Lower lobe of right lung (tissue), 2 donors: ENCODE data around the gene CHST4. TPM values are rescaled to one million over a fixed set of nuclear protein-coding genes. Genes with fewer than 3 reads are reported as not detected.

ENCODE experiments used
- ATAC-seq, 2 donors: fragments of 200-7000 bp; cut with Tn5 transposase; one replicate each; pipeline ENCODE4 v1.9.1; 2020 to 2022; ENCODE audit warnings: mild to moderate bottlenecking in 2 of 2, moderate library complexity in 2 of 2
- DNase-seq: peaks from one replicate; pipeline ENCODE4 v3.0.0-alpha.2; 2020
- H3K27ac ChIP-seq: fragments of 200-600 bp; one replicate; pipeline ENCODE4 v1.8.0; 2022
- H3K27me3 ChIP-seq: fragments of 200-600 bp; one replicate; pipeline ENCODE4 v1.8.0; 2022; ENCODE audit warnings: low read depth
- H3K36me3 ChIP-seq: fragments of 200-600 bp; one replicate; pipeline ENCODE4 v1.8.0; 2022; ENCODE audit warnings: mild to moderate bottlenecking
- H3K4me1 ChIP-seq: fragments of 200-600 bp; one replicate; pipeline ENCODE4 v1.8.0; 2022
- H3K4me3 ChIP-seq: fragments of 200-600 bp; one replicate; pipeline ENCODE4 v1.8.0; 2022; ENCODE audit warnings: mild to moderate bottlenecking
- H3K9me3 ChIP-seq: fragments of 200-600 bp; one replicate; pipeline ENCODE4 v1.8.0; 2022
- intact Hi-C: fragments of 100-400 bp; cut with DNase I; formaldehyde crosslinking; loops from one replicate; pipeline ENCODE4 v1.11.0; 2022
- total RNA-seq: library from RNA; stranded (reverse); fragmentation: NEBNext Ultra II Directional; extraction: Animal tissue kit (Norgen Biotek cat#: 25700); gene quantifications from one replicate; pipeline ENCODE4 v1.2.1, GENCODE V29; 2021
- TF ChIP-seq, protein P1 (sequence below): fragments of 200-600 bp; IDR thresholded peaks from one replicate; pipeline ENCODE4 v1.8.0; 2022; ENCODE audit warnings: antibody characterized with exemption, mild to moderate bottlenecking
- donor health status: DM: no; HTN: yes; CAD: no; lungs with severe emphysema.

The CHST4 gene
- total RNA-seq, 1 donor from 2014 or later: 0.27 TPM

DNA sequence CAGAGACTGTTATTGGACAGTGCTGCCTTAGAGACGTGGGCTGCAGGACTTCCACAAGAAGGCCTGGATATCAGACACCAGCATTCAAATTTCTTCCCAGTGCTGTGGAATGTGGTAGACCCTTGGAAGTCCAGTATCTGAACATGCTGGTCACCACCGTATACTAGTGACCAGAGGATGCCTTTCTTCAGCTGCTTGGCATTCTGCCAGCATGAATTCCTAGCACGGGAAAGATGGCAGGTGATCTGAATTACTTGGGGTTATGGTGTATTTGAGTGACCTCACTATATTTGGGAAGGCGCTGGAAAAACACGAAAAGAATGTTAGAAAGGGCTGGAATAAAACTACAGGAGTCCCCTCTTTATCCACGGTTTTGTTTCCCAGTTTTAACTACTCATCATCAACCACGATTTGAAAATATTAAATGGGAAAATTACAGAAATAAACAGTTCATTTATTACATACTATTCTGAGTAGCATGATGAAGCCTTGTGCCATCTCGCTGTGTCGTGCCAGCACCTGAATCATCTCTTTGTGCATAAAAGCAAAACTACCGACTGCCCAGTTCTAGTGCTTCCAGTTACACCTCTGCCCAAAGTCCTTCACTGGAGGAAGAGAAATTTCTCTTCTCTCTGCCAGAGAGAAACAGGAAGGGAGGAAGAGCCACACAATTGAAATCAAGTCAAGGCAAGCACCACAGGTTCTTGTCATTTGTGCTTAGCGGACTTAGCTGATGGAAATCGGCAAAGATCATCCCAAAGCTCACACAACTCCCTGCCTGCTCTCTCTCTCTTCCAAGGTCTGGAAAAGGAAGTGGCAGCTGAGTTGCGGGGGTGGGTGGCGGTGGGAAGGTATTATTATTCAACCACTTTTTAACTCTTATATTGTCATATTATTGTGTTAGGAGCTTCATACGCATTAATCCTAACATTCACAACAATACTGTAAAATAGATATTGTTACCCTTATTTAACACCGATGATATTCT is 1.4 kb upstream of the CHST4 start:
- intact Hi-C loops: no loop called here
- TF ChIP-seq, protein P1, sequence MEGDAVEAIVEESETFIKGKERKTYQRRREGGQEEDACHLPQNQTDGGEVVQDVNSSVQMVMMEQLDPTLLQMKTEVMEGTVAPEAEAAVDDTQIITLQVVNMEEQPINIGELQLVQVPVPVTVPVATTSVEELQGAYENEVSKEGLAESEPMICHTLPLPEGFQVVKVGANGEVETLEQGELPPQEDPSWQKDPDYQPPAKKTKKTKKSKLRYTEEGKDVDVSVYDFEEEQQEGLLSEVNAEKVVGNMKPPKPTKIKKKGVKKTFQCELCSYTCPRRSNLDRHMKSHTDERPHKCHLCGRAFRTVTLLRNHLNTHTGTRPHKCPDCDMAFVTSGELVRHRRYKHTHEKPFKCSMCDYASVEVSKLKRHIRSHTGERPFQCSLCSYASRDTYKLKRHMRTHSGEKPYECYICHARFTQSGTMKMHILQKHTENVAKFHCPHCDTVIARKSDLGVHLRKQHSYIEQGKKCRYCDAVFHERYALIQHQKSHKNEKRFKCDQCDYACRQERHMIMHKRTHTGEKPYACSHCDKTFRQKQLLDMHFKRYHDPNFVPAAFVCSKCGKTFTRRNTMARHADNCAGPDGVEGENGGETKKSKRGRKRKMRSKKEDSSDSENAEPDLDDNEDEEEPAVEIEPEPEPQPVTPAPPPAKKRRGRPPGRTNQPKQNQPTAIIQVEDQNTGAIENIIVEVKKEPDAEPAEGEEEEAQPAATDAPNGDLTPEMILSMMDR: no peak
- ATAC-seq: no peak

DNA sequence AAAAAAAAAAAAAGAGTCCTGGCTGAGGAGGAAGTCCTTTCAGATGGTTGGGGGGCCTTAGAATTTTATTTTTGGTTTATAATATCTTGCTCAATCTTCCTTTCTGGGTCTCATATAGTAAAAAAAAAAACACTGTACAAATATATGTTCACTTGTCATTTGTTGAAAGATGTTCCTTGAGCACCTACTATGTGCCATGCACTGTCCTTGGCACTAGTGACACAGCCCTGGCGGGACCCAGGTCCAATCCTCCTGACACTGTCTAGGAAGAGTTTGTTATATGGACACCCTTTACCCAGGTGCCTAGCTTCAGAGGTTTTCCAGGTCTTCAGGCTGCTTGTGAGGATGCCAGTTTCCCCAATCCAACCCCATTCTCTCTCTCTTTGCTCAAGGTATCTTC is 2.0 kb downstream of the CHST4 start:
- Histone ChIP-seq H3K4me3 (no peak overlapping the region), H3K27ac (no peak overlapping the region), H3K9me3 (no peaks in the 10 kb centered on the region), H3K4me1 (no peaks in the 10 kb centered on the region), H3K27me3 (no peaks in the 10 kb centered on the region), H3K36me3 (no peaks in the 10 kb centered on the region)
- TF ChIP-seq, protein P1: no peak
- DNase-seq (no peak), ATAC-seq (no peak)
- intact Hi-C loops: no loop called here

More for the DNA sequence above, 1.4 kb upstream of the CHST4 start:
- Histone ChIP-seq H3K27me3 (no peaks in the 10 kb centered on the region), H3K9me3 (no peaks in the 10 kb centered on the region), H3K36me3 (no peaks in the 10 kb centered on the region), H3K4me3 (no peak overlapping the region), H3K27ac (no peak overlapping the region), H3K4me1 (no peaks in the 10 kb centered on the region)
- DNase-seq: no peak

DNA sequence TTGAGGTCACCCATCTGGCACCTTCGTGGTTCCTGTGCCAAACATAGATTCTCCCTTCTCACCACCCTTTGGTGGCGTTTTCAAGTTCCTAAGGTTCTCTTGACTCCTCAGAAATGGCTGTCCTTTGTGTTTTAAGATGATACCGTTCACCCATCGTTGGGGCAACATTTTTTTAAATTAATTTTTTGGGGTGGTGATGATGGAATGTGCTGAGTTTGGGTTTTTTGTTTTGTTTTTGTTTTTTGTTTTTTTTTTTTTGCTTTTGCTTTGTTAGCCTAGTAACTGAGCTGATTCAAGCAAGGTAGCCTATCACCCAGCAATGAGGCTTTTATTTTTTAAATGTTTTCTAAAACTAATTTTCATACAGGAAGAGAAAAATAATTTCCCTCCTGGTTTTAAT is 2.6 kb downstream of the CHST4 start:
- intact Hi-C loops: no loop called here
- no peaks in the 10 kb centered on the region for H3K27me3 ChIP-seq
- TF ChIP-seq, protein P1: no peak
- DNase-seq: no peak
- no peaks in the 10 kb centered on the region for H3K9me3 ChIP-seq
- no peak overlapping the region for H3K27ac ChIP-seq
- no peaks in the 10 kb centered on the region for H3K4me1 ChIP-seq
- no peak for ATAC-seq
- H3K36me3 ChIP-seq: no peaks in the 10 kb centered on the region
- no peak overlapping the region for H3K4me3 ChIP-seq

DNA sequence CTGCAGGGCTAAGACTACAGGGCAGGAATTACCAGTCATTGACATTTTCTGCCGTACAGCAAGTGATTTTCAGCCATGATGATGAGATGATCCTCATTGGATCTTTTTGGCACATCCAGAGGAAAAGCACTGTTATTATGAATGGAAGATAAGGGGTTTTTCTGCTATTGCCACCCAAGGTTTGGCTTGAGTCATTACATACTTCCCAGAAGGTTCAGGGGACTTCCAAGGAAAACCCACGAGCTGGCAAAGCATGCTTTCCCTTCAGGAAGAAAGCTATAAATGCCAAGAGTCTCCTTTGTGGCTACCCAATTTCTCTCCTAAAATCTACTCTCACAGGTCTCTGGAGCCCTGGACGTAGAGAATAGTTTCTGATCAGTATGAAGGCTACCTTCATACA is 6.1 kb downstream of the CHST4 start:
- Histone ChIP-seq H3K4me1 (no peaks in the 10 kb centered on the region), H3K9me3 (no peaks in the 10 kb centered on the region), H3K27me3 (no peaks in the 10 kb centered on the region), H3K36me3 (no peaks in the 10 kb centered on the region), H3K27ac (no peak overlapping the region), H3K4me3 (no peak overlapping the region)
- ATAC-seq (no peak), DNase-seq (no peak)
- intact Hi-C loops: no loop called here
- TF ChIP-seq, protein P1: no peak

GRCh38 chr16:71536752-71537499 is 10.7 kb downstream of the CHST4 start:
- Histone ChIP-seq H3K4me3 (no peak overlapping the region), H3K4me1 (no peaks in the 10 kb centered on the region), H3K36me3 (no peaks in the 10 kb centered on the region), H3K27ac (no peak overlapping the region), H3K27me3 (no peaks in the 10 kb centered on the region), H3K9me3 (no peaks in the 10 kb centered on the region)
- intact Hi-C loops: no loop called here
- TF ChIP-seq, protein P1: no peak
- DNase-seq: no peak
- peak in 1 of 2 donors; percentile 20 for ATAC-seq
